ENCODE data around the gene FSIP1. TPM values are rescaled to one million over a fixed set of nuclear protein-coding genes. Genes with fewer than 3 reads are reported as not detected.

Gene FSIP1
- polyA plus RNA-seq, 1 experiment: 0.22 TPM

- TF ChIP-seq CTCF (IDR thresholded peaks at IDR 0.05; ENCODE audit: insufficient read depth, low read depth, low read length): no peak
- DNase-seq (ENCODE audit: low read depth): peak; percentile 25
- H3K27me3 ChIP-seq (ENCODE audit: control insufficient read depth, insufficient read depth, low read length): no peaks in the 10 kb centered on the region
- H3K36me3 ChIP-seq (ENCODE audit: control insufficient read depth, insufficient read depth, low read length): peaks cover 24% of the 10 kb centered on the region
- H3K4me3 ChIP-seq (ENCODE audit: low read depth, low read length): no peak overlapping the region
- ChIA-PET POLR2A (interaction anchor here (0.5 to 0.7 kb wide), 3 partner anchors 23 to 1051 kb away, joined by 3 to 4 read pairs (median 4); no protein-coding TSS in a partner anchor), CTCF (interaction anchor here (0.6 kb wide), 1 partner anchor 154 kb away, joined by 3 read pairs; no protein-coding TSS in a partner anchor)
Measured at GRCh38 chr15:39594446-39595337, 187.9 kb downstream of the FSIP1 start.

GRCh38 chr15:39593656-39594445, 188.8 kb downstream of the FSIP1 start:
- CTCF ChIA-PET: interaction anchor here (0.6 kb wide), 1 partner anchor 155 kb away, joined by 3 read pairs; no protein-coding TSS in a partner anchor
- peaks cover 27% of the 10 kb centered on the region for H3K36me3 ChIP-seq (ENCODE audit: control insufficient read depth, insufficient read depth, low read length)
- POLR2A ChIA-PET: no interaction called here
- no peak for TF ChIP-seq CTCF (IDR thresholded peaks at IDR 0.05; ENCODE audit: insufficient read depth, low read depth, low read length)
- H3K4me3 ChIP-seq (ENCODE audit: low read depth, low read length): peak overlapping the region; percentile 10; the same call in 1 of the 2 replicates
- peak; percentile 9 for DNase-seq (ENCODE audit: low read depth)
- no peaks in the 10 kb centered on the region for H3K27me3 ChIP-seq (ENCODE audit: control insufficient read depth, insufficient read depth, low read length)

- ChIA-PET POLR2A (no interaction called here), CTCF (no interaction called here)
- Histone ChIP-seq H3K36me3 (ENCODE audit: control insufficient read depth, insufficient read depth, low read length) (peaks cover 33% of the 10 kb centered on the region), H3K27me3 (ENCODE audit: control insufficient read depth, insufficient read depth, low read length) (no peaks in the 10 kb centered on the region), H3K4me3 (ENCODE audit: low read depth, low read length) (peak overlapping the region; percentile 10; the same call in 1 of the 2 replicates)
- peak; percentile 7 for DNase-seq (ENCODE audit: low read depth)
- TF ChIP-seq CTCF (IDR thresholded peaks at IDR 0.05; ENCODE audit: insufficient read depth, low read depth, low read length): no peak
Measured at GRCh38 chr15:39593071-39593655, 189.5 kb downstream of the FSIP1 start.

GRCh38 chr15:39592500-39592899, 190.1 kb downstream of the FSIP1 start:
- Histone ChIP-seq H3K4me3 (ENCODE audit: low read depth, low read length) (no peak overlapping the region), H3K27me3 (ENCODE audit: control insufficient read depth, insufficient read depth, low read length) (no peaks in the 10 kb centered on the region), H3K36me3 (ENCODE audit: control insufficient read depth, insufficient read depth, low read length) (peaks cover 38% of the 10 kb centered on the region)
- no peak for DNase-seq (ENCODE audit: low read depth)
- CTCF ChIA-PET: no interaction called here
- TF ChIP-seq CTCF (IDR thresholded peaks at IDR 0.05; ENCODE audit: insufficient read depth, low read depth, low read length): no peak
- POLR2A ChIA-PET: no interaction called here

Measured in BJ (cell line).